GM18867 (cell line): ENCODE results near the gene IQCC.

ENCODE experiments used
- ATAC-seq: cut with Tn5 transposase; IDR thresholded peaks from one replicate; pipeline ENCODE4 v1.9.1; 2021; ENCODE audit warnings: mild to moderate bottlenecking, moderate library complexity; ENCODE audit not compliant: unreplicated experiment

Gene IQCC

GRCh38 chr1:32255072-32256071, 49.9 kb downstream of the IQCC start:
- no peak for ATAC-seq

GRCh38 chr1:32256473-32257226, 51.2 kb downstream of the IQCC start:
- no peak for ATAC-seq

GRCh38 chr1:32257227-32257508, 51.7 kb downstream of the IQCC start:
- no peak for ATAC-seq
